ENCODE data around the gene FADS1. TPM values are rescaled to one million over a fixed set of nuclear protein-coding genes. Genes with fewer than 3 reads are reported as not detected.

FADS1 gene
- polyA plus RNA-seq, 1 donor (not counting 4 experiments of a cell fraction or from before 2014, with no cell fraction given), result 34.0 TPM

GRCh38 chr11:61769169-61769920 lies 47.5 kb downstream of the FADS1 start:
- Histone ChIP-seq H3K4me3 (ENCODE audit: control insufficient read depth in 2 of 3, extremely low read depth in 1 of 3, insufficient read depth in 2 of 3, low read depth in 1 of 3, low read length in 3 of 3) (no peak overlapping the region), H2AFZ (ENCODE audit: control insufficient read depth, low read length) (no peak overlapping the region), H3K9ac (ENCODE audit: control insufficient read depth, extremely low read depth, insufficient read depth, low read length) (no peak overlapping the region), H3K9me3 (ENCODE audit: control insufficient read depth, low read depth, low read length) (no peaks in the 10 kb centered on the region), H4K20me1 (ENCODE audit: control insufficient read depth, extremely low read depth, insufficient read depth, low read length) (no peaks in the 10 kb centered on the region), H3K36me3 (ENCODE audit: control insufficient read depth in 2 of 2, extremely low read depth in 1 of 2, insufficient read depth in 2 of 2, low read length in 2 of 2) (no peaks in the 10 kb centered on the region), H3K4me1 (ENCODE audit: control insufficient read depth, extremely low read depth, insufficient read depth, low read length) (peaks cover 3% of the 10 kb centered on the region), H3K79me2 (ENCODE audit: control insufficient read depth, insufficient read depth, low read length) (no peaks in the 10 kb centered on the region), H3K4me2 (ENCODE audit: control insufficient read depth, extremely low read depth, insufficient read depth, low read depth, low read length) (no peak overlapping the region), H3K27ac (ENCODE audit: control insufficient read depth, insufficient read depth, low read length) (no peak overlapping the region), H3K9me1 (ENCODE audit: control insufficient read depth, extremely low read depth, insufficient read depth, low read length) (no peaks in the 10 kb centered on the region), H3K27me3 (ENCODE audit: control insufficient read depth, extremely low read depth, insufficient read depth, low read length) (no peaks in the 10 kb centered on the region)
- FAIRE-seq, result no peak
- no peak for DNase-seq (ENCODE audit: low read depth, low spot score)
- dilution Hi-C loops (cut with MboI; ENCODE audit: extremely low pct_ligation_motif_present, low sequenced_read_pairs), result no loop called here
- TF ChIP-seq EZH2 (IDR thresholded peaks at IDR 0.05; ENCODE audit: low read length) (no peak), CTCF (optimal IDR thresholded peaks at IDR 0.05 in 1 of 3, IDR thresholded peaks at IDR 0.05 in 1 of 3, conservative IDR thresholded peaks at IDR 0.05 in 1 of 3; ENCODE audit: extremely low read depth in 1 of 3, insufficient read depth in 2 of 3, low read length in 3 of 3) (no peak)

- Histone ChIP-seq H3K4me3 (ENCODE audit: control insufficient read depth in 2 of 3, extremely low read depth in 1 of 3, insufficient read depth in 2 of 3, low read depth in 1 of 3, low read length in 3 of 3) (no peak overlapping the region), H3K4me1 (ENCODE audit: control insufficient read depth, extremely low read depth, insufficient read depth, low read length) (peaks cover 3% of the 10 kb centered on the region), H3K27me3 (ENCODE audit: control insufficient read depth, extremely low read depth, insufficient read depth, low read length) (no peaks in the 10 kb centered on the region), H3K9ac (ENCODE audit: control insufficient read depth, extremely low read depth, insufficient read depth, low read length) (no peak overlapping the region), H2AFZ (ENCODE audit: control insufficient read depth, low read length) (no peak overlapping the region), H3K36me3 (ENCODE audit: control insufficient read depth in 2 of 2, extremely low read depth in 1 of 2, insufficient read depth in 2 of 2, low read length in 2 of 2) (no peaks in the 10 kb centered on the region), H3K9me1 (ENCODE audit: control insufficient read depth, extremely low read depth, insufficient read depth, low read length) (no peaks in the 10 kb centered on the region), H3K4me2 (ENCODE audit: control insufficient read depth, extremely low read depth, insufficient read depth, low read depth, low read length) (no peak overlapping the region), H3K79me2 (ENCODE audit: control insufficient read depth, insufficient read depth, low read length) (no peaks in the 10 kb centered on the region), H4K20me1 (ENCODE audit: control insufficient read depth, extremely low read depth, insufficient read depth, low read length) (no peaks in the 10 kb centered on the region), H3K9me3 (ENCODE audit: control insufficient read depth, low read depth, low read length) (no peaks in the 10 kb centered on the region), H3K27ac (ENCODE audit: control insufficient read depth, insufficient read depth, low read length) (no peak overlapping the region)
- dilution Hi-C loops (cut with MboI; ENCODE audit: extremely low pct_ligation_motif_present, low sequenced_read_pairs), result no loop called here
- no peak for TF ChIP-seq CTCF (optimal IDR thresholded peaks at IDR 0.05 in 1 of 3, IDR thresholded peaks at IDR 0.05 in 1 of 3, conservative IDR thresholded peaks at IDR 0.05 in 1 of 3; ENCODE audit: extremely low read depth in 1 of 3, insufficient read depth in 2 of 3, low read length in 3 of 3)
- TF ChIP-seq EZH2 (IDR thresholded peaks at IDR 0.05; ENCODE audit: low read length), result no peak
- DNase-seq (ENCODE audit: low read depth, low spot score), result no peak
- no peak for FAIRE-seq
These were observed 48.3 kb downstream of the FADS1 start for GRCh38 chr11:61768376-61769076.

Data from keratinocyte (primary cell).